HFFc6 (cell line): ENCODE data around the gene ERI3. TPM values are rescaled to one million over a fixed set of nuclear protein-coding genes. Genes with fewer than 3 reads are reported as not detected.

Source experiments
- DNase-seq: peaks from one replicate; pipeline ENCODE4 v3.0.0-alpha.2; 2018
- H3K27ac Mint-ChIP-seq: 2 replicates; pipeline ENCODE4 v1.8.0; 2020; ENCODE audit warnings: mild to moderate bottlenecking, mixed read lengths
- H3K27me3 Mint-ChIP-seq: 2 replicates; pipeline ENCODE4 v1.8.0; 2021; ENCODE audit warnings: mild to moderate bottlenecking, moderate library complexity, mixed read lengths; ENCODE audit not compliant: insufficient read depth
- H3K36me3 Mint-ChIP-seq: 2 replicates; pipeline ENCODE4 v1.8.0; 2021; ENCODE audit warnings: low read depth, mixed read lengths
- H3K4me1 Mint-ChIP-seq: 2 replicates; pipeline ENCODE4 v1.8.0; 2020; ENCODE audit warnings: low read depth, mixed read lengths
- H3K4me3 Mint-ChIP-seq: 2 replicates; pipeline ENCODE4 v1.8.0; 2020; ENCODE audit warnings: mild to moderate bottlenecking, moderate library complexity, mixed read lengths
- H3K9me3 Mint-ChIP-seq: 2 replicates; pipeline ENCODE4 v1.8.0; 2020; ENCODE audit warnings: mild to moderate bottlenecking, mixed read lengths
- CTCF ChIP-seq: fragments of 200-600 bp; sonication (generic); IDR thresholded peaks from 2 replicates; pipeline ENCODE4 v1.5.0; 2021; ENCODE audit warnings: antibody characterized with exemption, mild to moderate bottlenecking
- total RNA-seq, 6 experiments: library from RNA; stranded (reverse); fragmentation: NEBNext Ultra II Directional; extraction: Animal tissue kit (Norgen Biotek cat#: 25700); gene quantifications; 2 replicates in 1 of 6; 3 replicates in 5 of 6; pipeline ENCODE4 v1.2.3, GENCODE V29; 2021

The ERI3 gene
- total RNA-seq, 6 experiments from 2014 or later, result 54.7 to 63.5 (median 58.3) TPM

- peaks cover 11% of the 10 kb centered on the region for H3K4me1 Mint-ChIP-seq
- 0 out of 2 replicates have a peak, but pooled peaks cover 5% of the 10 kb centered on the region for H3K36me3 Mint-ChIP-seq
- no peak for DNase-seq
- H3K27me3 Mint-ChIP-seq, result no peaks in the 10 kb centered on the region; the same call in none of the 2 replicates
- TF ChIP-seq CTCF, result no peak
- H3K27ac Mint-ChIP-seq, result no peak overlapping the region
- no peaks in the 10 kb centered on the region for H3K9me3 Mint-ChIP-seq
- no peak overlapping the region for H3K4me3 Mint-ChIP-seq
Measured at GRCh38 chr1:44222397-44223186, 132.5 kb downstream of the ERI3 start.

- peaks cover 2% of the 10 kb centered on the region for H3K27me3 Mint-ChIP-seq
- no peak overlapping the region; the same call in 1 of the 2 replicates for H3K4me3 Mint-ChIP-seq
- H3K27ac Mint-ChIP-seq, result no peak overlapping the region; the same call in 1 of the 2 replicates
- no peak for DNase-seq
- H3K4me1 Mint-ChIP-seq, result peaks cover 11% of the 10 kb centered on the region
- H3K36me3 Mint-ChIP-seq, result 0 out of 2 replicates have a peak, but pooled peaks cover 5% of the 10 kb centered on the region
- no peak for TF ChIP-seq CTCF
- H3K9me3 Mint-ChIP-seq, result no peaks in the 10 kb centered on the region
Measured at GRCh38 chr1:44221769-44222168, 133.3 kb downstream of the ERI3 start.

- H3K9me3 Mint-ChIP-seq, result no peaks in the 10 kb centered on the region
- H3K27ac Mint-ChIP-seq, result peak overlapping the region; percentile 69
- H3K4me1 Mint-ChIP-seq, result peaks cover 11% of the 10 kb centered on the region
- H3K27me3 Mint-ChIP-seq, result peaks cover 2% of the 10 kb centered on the region
- no peak overlapping the region for H3K4me3 Mint-ChIP-seq
- H3K36me3 Mint-ChIP-seq, result 0 out of 2 replicates have a peak, but pooled peaks cover 10% of the 10 kb centered on the region
- no peak; the same call in 1 of the 2 replicates for TF ChIP-seq CTCF
- no peak for DNase-seq
Measured at GRCh38 chr1:44220755-44221154, 134.3 kb downstream of the ERI3 start.

- Mint-ChIP-seq H3K27ac (peak overlapping the region; percentile 69), H3K27me3 (peaks cover 2% of the 10 kb centered on the region), H3K4me3 (no peak overlapping the region), H3K36me3 (0 out of 2 replicates have a peak, but pooled peaks cover 10% of the 10 kb centered on the region), H3K4me1 (peaks cover 11% of the 10 kb centered on the region), H3K9me3 (no peaks in the 10 kb centered on the region)
- TF ChIP-seq CTCF, result peak; percentile 47
- DNase-seq, result peak; percentile 82
Measured at GRCh38 chr1:44220001-44220751, 134.9 kb downstream of the ERI3 start.

GRCh38 chr1:44219301-44219626 lies 135.8 kb downstream of the ERI3 start:
- Mint-ChIP-seq H3K36me3 (0 out of 2 replicates have a peak, but pooled peaks cover 10% of the 10 kb centered on the region), H3K4me3 (no peak overlapping the region), H3K27ac (no peak overlapping the region), H3K9me3 (no peaks in the 10 kb centered on the region), H3K4me1 (peaks cover 16% of the 10 kb centered on the region), H3K27me3 (peaks cover 2% of the 10 kb centered on the region)
- no peak for TF ChIP-seq CTCF
- DNase-seq, result no peak
